Panc1 (cell line): ENCODE data around the gene MMP15. TPM values are rescaled to one million over a fixed set of nuclear protein-coding genes. Genes with fewer than 3 reads are reported as not detected.

Experiments used
- ATAC-seq: fragments of 200-7000 bp; cut with Tn5 transposase; 2 replicates; pipeline ENCODE4 v1.9.1; 2020; ENCODE audit warnings: mild to moderate bottlenecking, moderate library complexity
- BruUV-seq: library from RNA; stranded (reverse); fragments of 400-500 nt; replicated peaks from 2 replicates; lab custom pipeline; 2021; lab: Mats Ljungman, UMichigan
- CTCF ChIA-PET: fragments of 300-600 bp; sonication (Branson Sonifier 250); formaldehyde crosslinking; loops from one replicate; lab custom pipeline; 2022; ENCODE audit warnings: antibody characterized with exemption; lab: Charles Lee
- POLR2A ChIA-PET: fragments of 300-600 bp; sonication (Branson Sonifier 250); formaldehyde crosslinking; loops from one replicate; lab custom pipeline; 2022; ENCODE audit warnings: antibody characterized with exemption; lab: Charles Lee
- DNase-seq: peaks from one replicate; pipeline ENCODE4 v3.0.0-alpha.2; 2010; ENCODE audit warnings: low read depth, low spot score
- H3K27ac ChIP-seq: 2 replicates; pipeline ENCODE4 v1.5.1; 2011; ENCODE audit warnings: mild to moderate bottlenecking, low read length, inconsistent platforms
- H3K27me3 ChIP-seq: fragments of 200-500 bp; sonication (Bioruptor generic); 2 replicates; pipeline ENCODE4 v1.6.0; 2014; ENCODE audit warnings: low read length, inconsistent platforms; ENCODE audit not compliant: control insufficient read depth, insufficient read depth
- H3K36me3 ChIP-seq: fragments of 200-500 bp; sonication (Bioruptor generic); 2 replicates; pipeline ENCODE4 v1.5.1; 2014; ENCODE audit warnings: inconsistent platforms, mild to moderate bottlenecking, low read length, moderate library complexity; ENCODE audit not compliant: control insufficient read depth, insufficient read depth
- H3K4me1 ChIP-seq: 2 replicates; pipeline ENCODE4 v1.5.1; 2011; ENCODE audit warnings: inconsistent platforms, mild to moderate bottlenecking, low read length, moderate library complexity; ENCODE audit not compliant: control insufficient read depth, insufficient read depth
- H3K4me3 ChIP-seq, 2 experiments: 2 replicates each; pipeline ENCODE4 v1.5.1; 2011 to 2012; ENCODE audit warnings: low read depth in 2 of 2, low read length in 2 of 2, mild to moderate bottlenecking in 2 of 2, inconsistent platforms in 1 of 2, moderate library complexity in 1 of 2
- H3K9me3 ChIP-seq: fragments of 200-500 bp; sonication (Bioruptor generic); 2 replicates; pipeline ENCODE4 v1.5.1; 2014; ENCODE audit warnings: low read depth, mild to moderate bottlenecking, inconsistent platforms, low read length, moderate library complexity; ENCODE audit not compliant: control insufficient read depth, insufficient read depth
- CTCF ChIP-seq: fragments of 450-650 bp; IDR thresholded peaks from 2 replicates; pipeline ENCODE4 v1.5.1; 2017; ENCODE audit warnings: mild to moderate bottlenecking
- POLR2AphosphoS5 ChIP-seq: IDR thresholded peaks from 2 replicates; pipeline ENCODE4 v1.6.1; 2012; ENCODE audit warnings: mild to moderate bottlenecking, low read depth, low read length, moderate library complexity
- REST ChIP-seq, 2 experiments: IDR thresholded peaks; 2 replicates each; pipeline ENCODE4 v1.6.1; 2011 to 2012; ENCODE audit warnings: low read depth in 2 of 2, control low read depth in 1 of 2, low read length in 1 of 2, mild to moderate bottlenecking in 1 of 2, moderate library complexity in 1 of 2; ENCODE audit not compliant: insufficient read depth in 1 of 2
- SIN3A ChIP-seq: IDR thresholded peaks from 2 replicates; pipeline ENCODE4 v1.6.1; 2012; ENCODE audit warnings: low read depth, mild to moderate bottlenecking, low read length, moderate library complexity, borderline replicate concordance; ENCODE audit not compliant: insufficient read depth
- TCF7L2 ChIP-seq: IDR thresholded peaks from 2 replicates; pipeline ENCODE4 v1.6.1; 2011; ENCODE audit warnings: mild to moderate bottlenecking, low read depth, low read length, inconsistent platforms
- in situ Hi-C: cut with HindIII; loops from 2 replicates; pipeline ENCODE4 v1.10.0; 2016; ENCODE audit warnings: low sequenced_read_pairs, low pct_unique_long_range_greater_than_20kb
- intact Hi-C: fragments of 100-400 bp; cut with micrococcal nuclease; formaldehyde crosslinking; loops from one replicate; pipeline ENCODE4 v1.10.0; 2022; ENCODE audit not compliant: unreplicated experiment
- total RNA-seq: library from RNA; stranded (reverse); gene quantifications from one replicate; pipeline ENCODE4 v1.2.1, GENCODE V29; 2021; ENCODE audit not compliant: unreplicated experiment

The MMP15 gene
- total RNA-seq, 1 experiment from 2014 or later = 10.9 TPM

GRCh38 chr16:57981636-57982035, 43.9 kb upstream of the MMP15 start:
- BruUV-seq = no TSS peak
- in situ Hi-C loops = no loop called here
- no peaks in the 10 kb centered on the region for H3K9me3 ChIP-seq

GRCh38 chr16:57982385-57982784, 43.2 kb upstream of the MMP15 start:
- CTCF ChIA-PET = no interaction called here
- in situ Hi-C loops (no loop called here), intact Hi-C loops (no loop called here)
- Histone ChIP-seq H3K4me3 (no peak overlapping the region), H3K27me3 (no peaks in the 10 kb centered on the region), H3K4me1 (no peaks in the 10 kb centered on the region), H3K36me3 (no peaks in the 10 kb centered on the region), H3K9me3 (no peaks in the 10 kb centered on the region), H3K27ac (no peak overlapping the region)
- DNase-seq (no peak), ATAC-seq (no peak)
- TF ChIP-seq CTCF (no peak), REST (IDR thresholded peaks at IDR 0.05; ENCODE audit: insufficient read depth in 1 of 2, low read depth in 2 of 2, low read length in 1 of 2) (no peak), SIN3A (no peak), TCF7L2 (no peak), POLR2AphosphoS5 (no peak)
- POLR2A ChIA-PET = no interaction called here
- no TSS peak for BruUV-seq

More at GRCh38 chr16:57981636-57982035, 43.9 kb upstream of the MMP15 start:
- CTCF ChIA-PET = no interaction called here
- Histone ChIP-seq H3K4me3 (no peak overlapping the region), H3K27ac (no peak overlapping the region), H3K4me1 (no peaks in the 10 kb centered on the region), H3K27me3 (no peaks in the 10 kb centered on the region), H3K36me3 (no peaks in the 10 kb centered on the region)
- DNase-seq (no peak), ATAC-seq (no peak)
- TF ChIP-seq TCF7L2 (no peak), POLR2AphosphoS5 (no peak), CTCF (no peak), REST (IDR thresholded peaks at IDR 0.05; ENCODE audit: insufficient read depth in 1 of 2, low read depth in 2 of 2, low read length in 1 of 2) (no peak), SIN3A (no peak)
- intact Hi-C loops = no loop called here
- POLR2A ChIA-PET = no interaction called here
